Glutamatergic neuron (in vitro differentiated cells): ENCODE results near the gene OR2A2. TPM values are rescaled to one million over a fixed set of nuclear protein-coding genes. Genes with fewer than 3 reads are reported as not detected.

Experiments
- DNase-seq: peaks from one replicate; pipeline ENCODE4 v3.0.0; 2022
- H3K27ac Mint-ChIP-seq: one replicate; pipeline ENCODE4 v1.8.0; 2020; ENCODE audit warnings: mild to moderate bottlenecking, mixed read lengths, inconsistent platforms; ENCODE audit not compliant: unreplicated experiment
- H3K27me3 Mint-ChIP-seq: one replicate; pipeline ENCODE4 v1.8.0; 2020; ENCODE audit warnings: mild to moderate bottlenecking, moderate library complexity, mixed read lengths, inconsistent platforms; ENCODE audit not compliant: unreplicated experiment
- H3K36me3 Mint-ChIP-seq: one replicate; pipeline ENCODE4 v1.8.0; 2020; ENCODE audit warnings: mild to moderate bottlenecking, mixed read lengths, inconsistent platforms; ENCODE audit not compliant: unreplicated experiment
- H3K4me1 Mint-ChIP-seq: one replicate; pipeline ENCODE4 v1.8.0; 2020; ENCODE audit warnings: mild to moderate bottlenecking, low read depth, mixed read lengths, inconsistent platforms; ENCODE audit not compliant: unreplicated experiment
- H3K4me3 Mint-ChIP-seq: one replicate; pipeline ENCODE4 v1.8.0; 2020; ENCODE audit warnings: mild to moderate bottlenecking, mixed read lengths, inconsistent platforms; ENCODE audit not compliant: unreplicated experiment
- H3K9me3 Mint-ChIP-seq: one replicate; pipeline ENCODE4 v1.8.0; 2020; ENCODE audit warnings: mild to moderate bottlenecking, moderate library complexity, mixed read lengths, inconsistent platforms; ENCODE audit not compliant: unreplicated experiment
- CTCF ChIP-seq: fragments of 200-600 bp; sonication (generic); IDR thresholded peaks from one replicate; pipeline ENCODE4 v1.5.0; 2021; ENCODE audit not compliant: partially characterized antibody, unreplicated experiment
- total RNA-seq: library from RNA; stranded (reverse); fragmentation: NEBNext Ultra II Directional; extraction: Animal tissue kit (Norgen Biotek cat#: 25700); gene quantifications from one replicate; pipeline ENCODE4 v1.2.1, GENCODE V29; 2021; ENCODE audit not compliant: unreplicated experiment

OR2A2 gene
- total RNA-seq, 1 donor from 2014 or later, result not detected

- no peaks in the 10 kb centered on the region for H3K36me3 Mint-ChIP-seq
- no peak for TF ChIP-seq CTCF
Observed at GRCh38 chr7:144100607-144101006, 8.8 kb upstream of the OR2A2 start.

GRCh38 chr7:144102041-144102440 lies 7.3 kb upstream of the OR2A2 start:
- no peaks in the 10 kb centered on the region for H3K36me3 Mint-ChIP-seq
- no peak for TF ChIP-seq CTCF
- H3K27ac Mint-ChIP-seq, result no peak overlapping the region
- peaks cover 2% of the 10 kb centered on the region for H3K4me1 Mint-ChIP-seq
- no peak overlapping the region for H3K4me3 Mint-ChIP-seq
- H3K27me3 Mint-ChIP-seq, result no peaks in the 10 kb centered on the region
- DNase-seq, result no peak
- H3K9me3 Mint-ChIP-seq, result no peaks in the 10 kb centered on the region

More at GRCh38 chr7:144100607-144101006, 8.8 kb upstream of the OR2A2 start:
- Mint-ChIP-seq H3K4me1 (peaks cover 2% of the 10 kb centered on the region), H3K27ac (no peak overlapping the region), H3K27me3 (no peaks in the 10 kb centered on the region), H3K4me3 (no peak overlapping the region), H3K9me3 (no peaks in the 10 kb centered on the region)
- no peak for DNase-seq

- Mint-ChIP-seq H3K36me3 (no peaks in the 10 kb centered on the region), H3K9me3 (no peaks in the 10 kb centered on the region), H3K4me1 (peaks cover 2% of the 10 kb centered on the region), H3K4me3 (no peak overlapping the region), H3K27ac (no peak overlapping the region), H3K27me3 (no peaks in the 10 kb centered on the region)
- TF ChIP-seq CTCF, result no peak
- DNase-seq, result no peak
Observed at GRCh38 chr7:144105211-144105610, 4.2 kb upstream of the OR2A2 start.

GRCh38 chr7:144110272-144110671 lies 889 bp downstream of the OR2A2 start:
- no peaks in the 10 kb centered on the region for H3K9me3 Mint-ChIP-seq
- no peak overlapping the region for H3K27ac Mint-ChIP-seq
- no peak for DNase-seq
- no peak overlapping the region for H3K4me3 Mint-ChIP-seq
- TF ChIP-seq CTCF, result no peak
- H3K36me3 Mint-ChIP-seq, result no peaks in the 10 kb centered on the region
- peaks cover 1% of the 10 kb centered on the region for H3K27me3 Mint-ChIP-seq
- peaks cover 9% of the 10 kb centered on the region for H3K4me1 Mint-ChIP-seq

GRCh38 chr7:144113651-144114050 lies 4.3 kb downstream of the OR2A2 start:
- Mint-ChIP-seq H3K36me3 (no peaks in the 10 kb centered on the region), H3K4me1 (peaks cover 9% of the 10 kb centered on the region), H3K27me3 (peaks cover 1% of the 10 kb centered on the region), H3K4me3 (no peak overlapping the region), H3K27ac (no peak overlapping the region), H3K9me3 (no peaks in the 10 kb centered on the region)
- no peak for TF ChIP-seq CTCF
- no peak for DNase-seq
